HG03196 (cell line): ENCODE data around the gene SARS1.

Experiments
- ATAC-seq: cut with Tn5 transposase; IDR thresholded peaks from one replicate; pipeline ENCODE4 v1.9.1; 2021; ENCODE audit not compliant: unreplicated experiment

Gene SARS1

GRCh38 chr1:109225308-109225707, 11.6 kb downstream of the SARS1 start:
- no peak for ATAC-seq

- no peak for ATAC-seq
Observed at GRCh38 chr1:109225711-109226445, 12.2 kb downstream of the SARS1 start.

- no peak for ATAC-seq
Observed at GRCh38 chr1:109228167-109228566, 14.4 kb downstream of the SARS1 start.

- ATAC-seq = no peak
Observed at GRCh38 chr1:109229531-109230127, 15.9 kb downstream of the SARS1 start.

GRCh38 chr1:109231066-109231465, 17.3 kb downstream of the SARS1 start:
- ATAC-seq = no peak

GRCh38 chr1:109235137-109235536, 21.4 kb downstream of the SARS1 start:
- ATAC-seq = no peak

GRCh38 chr1:109237512-109237911, 23.8 kb downstream of the SARS1 start:
- no peak for ATAC-seq

- no peak for ATAC-seq
Observed at GRCh38 chr1:109238382-109238781, 24.7 kb downstream of the SARS1 start.

- no peak for ATAC-seq
Observed at GRCh38 chr1:109239047-109239408, 25.3 kb downstream of the SARS1 start.

- ATAC-seq = no peak
Observed at GRCh38 chr1:109239409-109240068, 25.8 kb downstream of the SARS1 start.

- no peak for ATAC-seq
Observed at GRCh38 chr1:109240158-109241152, 26.7 kb downstream of the SARS1 start.

GRCh38 chr1:109241344-109241743, 27.6 kb downstream of the SARS1 start:
- ATAC-seq = no peak

GRCh38 chr1:109241841-109242345, 28.2 kb downstream of the SARS1 start:
- ATAC-seq = no peak

- ATAC-seq = no peak
Observed at GRCh38 chr1:109242387-109242786, 28.7 kb downstream of the SARS1 start.

- no peak for ATAC-seq
Observed at GRCh38 chr1:109243221-109243620, 29.5 kb downstream of the SARS1 start.

GRCh38 chr1:109243860-109244552, 30.3 kb downstream of the SARS1 start:
- ATAC-seq = no peak

- no peak for ATAC-seq
Observed at GRCh38 chr1:109246141-109246551, 32.4 kb downstream of the SARS1 start.

- ATAC-seq = no peak
Observed at GRCh38 chr1:109247401-109248365, 34.0 kb downstream of the SARS1 start.

- no peak for ATAC-seq
Observed at GRCh38 chr1:109248444-109248796, 34.7 kb downstream of the SARS1 start.
